CD8-positive, alpha-beta memory T cell (primary cell): ENCODE data around the gene FAM83D. TPM values are rescaled to one million over a fixed set of nuclear protein-coding genes. Genes with fewer than 3 reads are reported as not detected.

Experiments
- CTCF ChIA-PET: fragments of 350-600 bp; sonication (Branson Sonifier 250); formaldehyde crosslinking; loops from one replicate; lab custom pipeline; 2021; ENCODE audit warnings: antibody characterized with exemption; lab: Charles Lee
- POLR2A ChIA-PET: fragments of 350-600 bp; sonication (Branson Sonifier 250); formaldehyde crosslinking; loops from one replicate; lab custom pipeline; 2021; ENCODE audit warnings: antibody characterized with exemption; lab: Charles Lee
- DNase-seq, 5 donors: peaks; one replicate each; pipeline versions ENCODE4 v3.0.0 to v3.0.0-alpha.2; 2020 to 2022; ENCODE audit warnings: mixed read lengths in 1 of 5
- H3K27ac ChIP-seq: one replicate; pipeline ENCODE4 v1.7.0; 2013; ENCODE audit warnings: low read depth, mild to moderate bottlenecking, low read length, moderate library complexity
- H3K27me3 ChIP-seq: 2 replicates; pipeline ENCODE4 v1.7.0; 2013; ENCODE audit warnings: low read length, mild to moderate bottlenecking; ENCODE audit not compliant: insufficient read depth, poor library complexity, severe bottlenecking
- H3K36me3 ChIP-seq: 2 replicates; pipeline ENCODE4 v1.7.0; 2013; ENCODE audit warnings: mild to moderate bottlenecking, low read length, moderate library complexity; ENCODE audit not compliant: insufficient read depth
- H3K4me1 ChIP-seq: 2 replicates; pipeline ENCODE4 v1.7.0; 2013; ENCODE audit warnings: mild to moderate bottlenecking, low read length, moderate library complexity; ENCODE audit not compliant: insufficient read depth
- H3K4me3 ChIP-seq: 2 replicates; pipeline ENCODE4 v1.7.0; 2013; ENCODE audit warnings: mild to moderate bottlenecking, low read length
- H3K9me3 ChIP-seq: 2 replicates; pipeline ENCODE4 v1.7.0; 2013; ENCODE audit warnings: mild to moderate bottlenecking, low read length
- H3K27ac Mint-ChIP-seq, 8 donors: one replicate each; pipeline ENCODE4 v1.8.0; 2020 to 2021; ENCODE audit warnings: mixed read lengths in 8 of 8, mild to moderate bottlenecking in 6 of 8, inconsistent platforms in 3 of 8, moderate library complexity in 3 of 8
- H3K27me3 Mint-ChIP-seq, 2 donors: one replicate each; pipeline ENCODE4 v1.8.0; 2020 to 2021; ENCODE audit warnings: mixed read lengths in 2 of 2, mild to moderate bottlenecking in 1 of 2, moderate library complexity in 1 of 2
- H3K36me3 Mint-ChIP-seq, 3 donors: one replicate each; pipeline ENCODE4 v1.8.0; 2020 to 2021; ENCODE audit warnings: mixed read lengths in 3 of 3, inconsistent platforms in 1 of 3, mild to moderate bottlenecking in 1 of 3
- H3K4me1 Mint-ChIP-seq, 3 donors: one replicate each; pipeline ENCODE4 v1.8.0; 2020 to 2021; ENCODE audit warnings: mixed read lengths in 3 of 3, inconsistent platforms in 1 of 3, mild to moderate bottlenecking in 1 of 3
- H3K4me3 Mint-ChIP-seq, 7 donors: one replicate each; pipeline ENCODE4 v1.8.0; 2020 to 2021; ENCODE audit warnings: mixed read lengths in 7 of 7, mild to moderate bottlenecking in 6 of 7, moderate library complexity in 4 of 7, inconsistent platforms in 2 of 7
- H3K9me3 Mint-ChIP-seq, 5 donors: one replicate each; pipeline ENCODE4 v1.8.0; 2020 to 2022; ENCODE audit warnings: mixed read lengths in 5 of 5, mild to moderate bottlenecking in 3 of 5, moderate library complexity in 2 of 5, inconsistent platforms in 1 of 5
- polyA plus RNA-seq: library from polyadenylated mRNA; unstranded; fragments of 300-500 nt; fragmentation: Illumina TruSeq; gene quantifications from one replicate; pipeline ENCODE4 v1.2.3, GENCODE V29; 2021
- total RNA-seq, 2 experiments: library from RNA; stranded (reverse); gene quantifications; one replicate each; pipeline ENCODE4 v1.2.3, GENCODE V29; 2021

FAM83D gene
- total and polyA plus RNA-seq, 3 experiments from 2014 or later: 2.3 to 13.2 (median 11.9) TPM

GRCh38 chr20:38970302-38970701, 44.1 kb downstream of the FAM83D start:
- Histone ChIP-seq H3K9me3 (no peaks in the 10 kb centered on the region), H3K27ac (no peak overlapping the region), H3K4me3 (no peak overlapping the region), H3K27me3 (no peaks in the 10 kb centered on the region), H3K36me3 (peaks cover 5% of the 10 kb centered on the region), H3K4me1 (no peaks in the 10 kb centered on the region)
- Mint-ChIP-seq H3K4me1 (peaks cover 13 to 26% (median 17%) of the 10 kb centered on the region in 3 donors), H3K9me3 (no peaks in the 10 kb centered on the region), H3K36me3 (peaks cover 3 to 73% (median 19%) of the 10 kb centered on the region in 3 donors), H3K27ac (peak overlapping the region in 1 of 8 donors; percentile 53), H3K4me3 (no peak overlapping the region), H3K27me3 (no peaks in the 10 kb centered on the region)
- POLR2A ChIA-PET: no interaction called here
- CTCF ChIA-PET: no interaction called here
- DNase-seq: no peak

DNA sequence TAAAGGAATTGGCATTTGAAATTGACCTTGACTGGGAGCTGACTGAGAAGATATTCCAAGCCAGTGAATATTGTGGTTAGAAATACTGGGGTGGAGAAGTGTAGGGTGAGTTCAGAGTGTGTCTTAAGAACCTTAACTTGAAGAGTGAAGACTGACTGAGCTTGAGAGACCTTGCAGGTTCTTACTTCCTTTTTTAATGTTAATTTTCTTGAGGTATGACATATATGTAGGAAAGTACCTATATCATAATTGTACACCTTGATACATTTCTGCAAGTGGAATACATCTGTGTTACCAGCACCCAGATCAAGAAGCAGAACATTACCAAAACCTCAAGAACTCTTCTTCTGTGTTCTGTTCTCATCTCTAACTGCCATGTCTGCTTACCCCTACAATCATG, 46.9 kb downstream of the FAM83D start:
- POLR2A ChIA-PET: no interaction called here
- peaks cover 3 to 62% (median 18%) of the 10 kb centered on the region in 3 donors for H3K36me3 Mint-ChIP-seq
- no peak overlapping the region for H3K27ac Mint-ChIP-seq
- Histone ChIP-seq H3K4me1 (no peaks in the 10 kb centered on the region), H3K9me3 (no peaks in the 10 kb centered on the region), H3K36me3 (peaks cover 14% of the 10 kb centered on the region), H3K27me3 (no peaks in the 10 kb centered on the region), H3K27ac (no peak overlapping the region), H3K4me3 (no peak overlapping the region)
- peaks cover 10 to 23% (median 11%) of the 10 kb centered on the region in 3 donors for H3K4me1 Mint-ChIP-seq
- H3K27me3 Mint-ChIP-seq: no peaks in the 10 kb centered on the region
- no peak overlapping the region for H3K4me3 Mint-ChIP-seq
- CTCF ChIA-PET: no interaction called here
- no peak for DNase-seq
- H3K9me3 Mint-ChIP-seq: no peaks in the 10 kb centered on the region

GRCh38 chr20:38973645-38974044, 47.4 kb downstream of the FAM83D start:
- DNase-seq: no peak
- Histone ChIP-seq H3K4me1 (no peaks in the 10 kb centered on the region), H3K27ac (no peak overlapping the region), H3K9me3 (no peaks in the 10 kb centered on the region), H3K27me3 (no peaks in the 10 kb centered on the region), H3K4me3 (no peak overlapping the region), H3K36me3 (peaks cover 15% of the 10 kb centered on the region)
- ChIA-PET POLR2A (interaction anchor here (0.6 kb wide), 1 partner anchor 1653 kb away, joined by 3 read pairs; no protein-coding TSS in a partner anchor), CTCF (interaction anchor here (1.3 kb wide), 1 partner anchor 12 kb away, joined by 3 read pairs; the partner anchor contains the start of gene DHX35)
- no peaks in the 10 kb centered on the region for H3K27me3 Mint-ChIP-seq
- no peaks in the 10 kb centered on the region for H3K9me3 Mint-ChIP-seq
- H3K4me1 Mint-ChIP-seq: peaks cover 10 to 23% (median 11%) of the 10 kb centered on the region in 3 donors
- H3K36me3 Mint-ChIP-seq: peaks cover 3 to 59% (median 18%) of the 10 kb centered on the region in 3 donors
- H3K4me3 Mint-ChIP-seq: no peak overlapping the region
- peak overlapping the region in 1 of 8 donors; percentile 37 for H3K27ac Mint-ChIP-seq

GRCh38 chr20:38975539-38976120, 49.4 kb downstream of the FAM83D start:
- H3K9me3 ChIP-seq: no peaks in the 10 kb centered on the region
- Mint-ChIP-seq H3K9me3 (no peaks in the 10 kb centered on the region), H3K4me3 (no peak overlapping the region), H3K36me3 (peaks cover 3 to 47% (median 16%) of the 10 kb centered on the region in 3 donors), H3K4me1 (peaks cover 11 to 23% (median 13%) of the 10 kb centered on the region in 3 donors), H3K27me3 (no peaks in the 10 kb centered on the region), H3K27ac (no peak overlapping the region)
- ChIA-PET POLR2A (no interaction called here), CTCF (no interaction called here)
- H3K27ac ChIP-seq: no peak overlapping the region
- no peaks in the 10 kb centered on the region for H3K4me1 ChIP-seq
- H3K36me3 ChIP-seq: peaks cover 11% of the 10 kb centered on the region
- no peak for DNase-seq
- H3K4me3 ChIP-seq: no peak overlapping the region
- H3K27me3 ChIP-seq: no peaks in the 10 kb centered on the region

DNA sequence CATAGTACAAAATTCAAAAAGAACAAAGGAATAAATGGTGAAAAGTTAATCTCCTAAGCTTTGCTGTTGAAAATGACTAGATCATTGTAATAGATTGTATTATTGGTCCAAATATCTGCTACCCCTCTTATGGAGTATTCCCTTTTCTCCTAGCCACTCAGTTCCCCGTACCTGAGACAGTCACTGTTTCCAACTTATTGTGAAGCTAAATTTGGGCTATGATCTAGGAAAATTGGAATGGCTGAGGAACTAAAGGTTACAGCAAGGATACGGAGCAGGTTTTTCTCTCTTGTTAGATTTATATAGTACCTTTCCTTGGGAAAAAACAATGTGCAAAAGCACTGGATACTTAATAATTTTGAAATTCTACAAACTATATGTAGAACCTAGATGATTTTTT, 53.2 kb downstream of the FAM83D start:
- Mint-ChIP-seq H3K9me3 (no peaks in the 10 kb centered on the region), H3K27ac (peak overlapping the region in 1 of 8 donors; percentile 2), H3K4me1 (peaks cover 7 to 18% (median 14%) of the 10 kb centered on the region in 3 donors), H3K27me3 (peaks cover 0 to 2% of the 10 kb centered on the region in 2 donors), H3K4me3 (no peak overlapping the region), H3K36me3 (peaks cover 2 to 34% (median 6%) of the 10 kb centered on the region in 3 donors)
- no peaks in the 10 kb centered on the region for H3K27me3 ChIP-seq
- H3K4me1 ChIP-seq: no peaks in the 10 kb centered on the region
- H3K4me3 ChIP-seq: no peak overlapping the region
- no peak for DNase-seq
- H3K9me3 ChIP-seq: no peaks in the 10 kb centered on the region
- ChIA-PET POLR2A (no interaction called here), CTCF (interaction anchor here (0.7 to 1.4 kb wide), 4 partner anchors 17 to 70 kb away, joined by 3 to 4 read pairs (median 4); partner anchors contain the start of gene DHX35)
- no peak overlapping the region for H3K27ac ChIP-seq
- peaks cover 14% of the 10 kb centered on the region for H3K36me3 ChIP-seq

DNA sequence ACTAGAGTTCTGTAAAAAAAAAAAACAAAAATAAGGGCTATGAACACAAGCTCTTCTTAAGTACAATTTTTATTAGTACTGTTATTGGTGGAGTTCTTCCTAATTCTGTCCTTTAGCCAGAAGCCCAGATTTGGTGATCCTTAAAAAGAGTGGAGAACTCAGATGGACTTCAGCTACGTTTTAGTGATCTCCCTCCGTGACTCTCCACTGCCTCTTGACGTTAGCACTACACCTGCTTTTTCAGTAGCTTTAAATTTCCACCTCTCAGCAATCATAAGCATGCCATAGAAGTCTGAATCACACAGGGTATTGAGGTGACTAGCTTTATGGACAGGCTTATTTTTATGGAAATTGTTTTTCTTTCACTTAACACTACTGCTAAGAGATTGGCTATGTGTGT, 53.6 kb downstream of the FAM83D start:
- Mint-ChIP-seq H3K27ac (peak overlapping the region in 1 of 8 donors; percentile 2), H3K4me1 (peaks cover 4 to 15% (median 10%) of the 10 kb centered on the region in 3 donors), H3K9me3 (no peaks in the 10 kb centered on the region), H3K36me3 (peaks cover 0 to 33% (median 2%) of the 10 kb centered on the region in 3 donors), H3K27me3 (peaks cover 0 to 2% of the 10 kb centered on the region in 2 donors), H3K4me3 (no peak overlapping the region)
- Histone ChIP-seq H3K27ac (no peak overlapping the region), H3K9me3 (no peaks in the 10 kb centered on the region), H3K4me3 (no peak overlapping the region), H3K4me1 (no peaks in the 10 kb centered on the region), H3K27me3 (no peaks in the 10 kb centered on the region), H3K36me3 (peaks cover 14% of the 10 kb centered on the region)
- POLR2A ChIA-PET: no interaction called here
- CTCF ChIA-PET: interaction anchor here (0.7 to 1.4 kb wide), 4 partner anchors 17 to 70 kb away, joined by 3 to 4 read pairs (median 4); partner anchors contain the start of gene DHX35
- DNase-seq: no peak

DNA sequence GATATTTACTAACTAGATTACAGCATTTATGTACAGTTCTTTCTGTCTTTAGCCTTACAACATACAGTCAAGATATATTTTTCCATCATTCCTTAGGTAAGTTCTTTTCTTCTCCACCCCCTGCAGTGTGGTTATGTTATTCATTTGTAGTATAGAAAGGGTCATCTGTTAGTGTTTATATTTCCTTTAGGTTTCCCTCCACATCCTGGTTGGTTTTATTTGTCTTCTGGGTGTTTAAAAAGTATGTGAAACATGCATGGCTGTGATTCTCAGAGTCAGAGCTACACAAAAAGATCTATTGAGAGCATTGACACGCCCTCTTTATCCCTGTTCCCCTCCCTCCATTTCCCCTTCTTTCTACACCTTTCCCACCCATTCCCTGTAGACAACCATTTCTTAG, 56.1 kb downstream of the FAM83D start:
- peaks cover 0 to 46% (median 0%) of the 10 kb centered on the region in 3 donors for H3K36me3 Mint-ChIP-seq
- peak overlapping the region in 1 of 8 donors; percentile 63 for H3K27ac Mint-ChIP-seq
- CTCF ChIA-PET: no interaction called here
- peaks cover 0 to 2% of the 10 kb centered on the region in 2 donors for H3K27me3 Mint-ChIP-seq
- Histone ChIP-seq H3K27me3 (no peaks in the 10 kb centered on the region), H3K36me3 (peaks cover 13% of the 10 kb centered on the region), H3K4me3 (no peak overlapping the region), H3K27ac (no peak overlapping the region), H3K4me1 (no peaks in the 10 kb centered on the region), H3K9me3 (no peaks in the 10 kb centered on the region)
- POLR2A ChIA-PET: no interaction called here
- no peak for DNase-seq
- no peaks in the 10 kb centered on the region for H3K9me3 Mint-ChIP-seq
- no peak overlapping the region for H3K4me3 Mint-ChIP-seq
- H3K4me1 Mint-ChIP-seq: peaks cover 4 to 15% (median 6%) of the 10 kb centered on the region in 3 donors

- no peak overlapping the region for H3K4me3 Mint-ChIP-seq
Measured at GRCh38 chr20:38985060-38985459, 58.8 kb downstream of the FAM83D start.

More at GRCh38 chr20:38985060-38985459, 58.8 kb downstream of the FAM83D start:
- no peaks in the 10 kb centered on the region for H3K4me1 ChIP-seq
- peaks cover 11% of the 10 kb centered on the region for H3K36me3 ChIP-seq
- Mint-ChIP-seq H3K27ac (no peak overlapping the region), H3K27me3 (peaks cover 0 to 2% of the 10 kb centered on the region in 2 donors), H3K4me1 (peaks cover 11 to 15% (median 14%) of the 10 kb centered on the region in 3 donors), H3K9me3 (no peaks in the 10 kb centered on the region), H3K36me3 (peaks cover 12 to 63% (median 13%) of the 10 kb centered on the region in 3 donors)
- no peak overlapping the region for H3K27ac ChIP-seq
- no peaks in the 10 kb centered on the region for H3K27me3 ChIP-seq
- H3K4me3 ChIP-seq: no peak overlapping the region
- CTCF ChIA-PET: interaction anchor here (1.8 kb wide), 1 partner anchor 23 kb away, joined by 5 read pairs; the partner anchor contains the start of gene DHX35
- no peaks in the 10 kb centered on the region for H3K9me3 ChIP-seq
- DNase-seq: no peak
- POLR2A ChIA-PET: no interaction called here
